AG04450 (cell line): Measurements from ENCODE around the gene RPS13. TPM values are rescaled to one million over a fixed set of nuclear protein-coding genes. Genes with fewer than 3 reads are reported as not detected.
"Not testable (repeated sequence)": the region's sequence is repeated elsewhere in the genome, so short reads cannot be mapped to it uniquely, and the experiment has no call there.

ENCODE experiments used
- CTCF ChIA-PET: fragments of 300-600, 350-600 bp; formaldehyde crosslinking; extraction: SDS; loops from one replicate; lab custom pipeline; 2022; ENCODE audit warnings: antibody characterized with exemption, inconsistent platforms; lab: Charles Lee
- POLR2A ChIA-PET: fragments of 350-600 bp; formaldehyde crosslinking; extraction: SDS; loops from one replicate; lab custom pipeline; 2021; ENCODE audit warnings: antibody characterized with exemption, inconsistent platforms; lab: Yijun Ruan, JAX
- DNase-seq: peaks from one replicate; pipeline ENCODE4 v3.0.0-alpha.2; 2011; ENCODE audit warnings: low read depth, low spot score
- H3K27ac ChIP-seq: one replicate; pipeline ENCODE4 v1.5.1; 2012; ENCODE audit warnings: low read depth, low read length, control low read depth
- H3K27me3 ChIP-seq: one replicate; pipeline ENCODE4 v1.6.0; 2012; ENCODE audit warnings: low read length; ENCODE audit not compliant: control insufficient read depth, insufficient read depth
- H3K4me3 ChIP-seq: 2 replicates; pipeline ENCODE4 v1.5.1; 2011; ENCODE audit warnings: mild to moderate bottlenecking, low read depth, low read length, control low read depth
- H3K9me3 ChIP-seq: 2 replicates; pipeline ENCODE4 v1.5.1; 2012; ENCODE audit warnings: low read length; ENCODE audit not compliant: control insufficient read depth, insufficient read depth
- CTCF ChIP-seq: IDR thresholded peaks from 2 replicates; pipeline ENCODE4 v1.5.1; 2011; ENCODE audit warnings: low read depth, low read length, control low read depth, inconsistent platforms
- polyA minus RNA-seq: library from RNA; depleted of rRNA, polyadenylated mRNA; stranded (reverse); fragments of >200 nt; gene quantifications from 2 replicates; pipeline ENCODE4 v1.2.3, GENCODE V29; 2011; rRNA and poly(A)+ RNA removed
- polyA plus RNA-seq: library from polyadenylated mRNA; depleted of rRNA; stranded (reverse); fragments of >200 nt; gene quantifications from 2 replicates; pipeline ENCODE4 v1.2.3, GENCODE V29; 2011; rRNA removed

RPS13 gene
- 919 and 986 TPM in 2 replicates for polyA plus RNA-seq
- polyA minus RNA-seq = 340 and 397 TPM in 2 replicates

DNA sequence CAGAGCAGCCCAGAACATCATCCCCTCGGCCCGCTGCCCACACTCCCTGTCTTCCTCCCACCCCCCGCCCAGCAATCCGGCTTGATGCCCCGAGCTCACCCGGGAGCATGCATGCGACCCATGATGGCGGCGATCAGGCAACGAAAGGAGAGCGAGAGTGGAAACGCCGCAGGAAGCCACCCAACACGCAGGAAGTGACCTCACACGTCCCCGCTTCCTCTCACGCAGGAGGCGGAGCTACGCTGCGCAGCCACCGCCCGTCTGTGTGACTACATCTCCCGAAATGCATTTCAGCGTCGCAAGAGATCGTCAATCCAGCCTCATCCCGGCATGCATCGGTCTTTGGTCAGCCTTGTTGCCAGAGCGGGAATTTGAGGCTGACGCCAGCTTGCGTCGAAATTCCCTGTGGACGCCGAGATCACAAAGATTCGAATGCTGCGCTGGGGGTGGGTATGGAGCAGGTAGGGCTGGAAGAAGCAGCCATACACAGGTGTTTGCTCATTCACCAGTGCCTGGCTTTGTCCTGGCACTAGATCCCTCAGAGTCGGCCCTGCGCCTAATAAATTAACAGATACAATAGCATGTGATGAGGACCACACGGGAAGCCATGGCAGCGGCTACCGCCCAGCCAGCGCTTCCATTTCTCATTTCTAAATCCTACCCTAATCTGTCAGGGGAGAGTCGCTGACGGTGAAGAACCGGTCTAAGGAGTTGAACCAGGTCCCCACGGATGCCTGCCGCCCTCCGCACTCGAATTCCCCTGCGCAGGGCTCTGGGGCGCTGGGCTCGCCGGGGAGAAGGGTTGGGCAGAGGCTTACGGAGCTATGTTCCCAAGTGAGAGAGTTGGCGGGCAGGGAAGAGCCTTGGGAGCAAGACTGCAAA, at the start of gene RPS13:
Gene RPS13, minus strand, starts transcription at position 148 of the 882 bp plus-strand sequence. Its CDS starts 26 bp downstream, at position 122.
- no peak for TF ChIP-seq CTCF
- CTCF ChIA-PET = interaction anchor here (0.7 to 1.2 kb wide), 4 partner anchors 15 to 1993 kb away, joined by 3 to 5 read pairs (median 3); no protein-coding TSS in a partner anchor
- DNase-seq = peak; percentile 94
- H3K27ac ChIP-seq = peak within 1 kb of the TSS; percentile 86
- H3K9me3 ChIP-seq = peaks cover 3% of the 10 kb centered on the region; the same call in 1 of the 2 replicates
- no peaks in the 10 kb centered on the region for H3K27me3 ChIP-seq
- peak within 1 kb of the TSS; percentile 99 for H3K4me3 ChIP-seq
- POLR2A ChIA-PET = interaction anchor here (0.5 to 1.9 kb wide), 15 partner anchors 10 to 1244 kb away, joined by 3 to 31 read pairs (median 4); partner anchors contain the start of genes HPS5, NUCB2 and PIK3C2A

DNA sequence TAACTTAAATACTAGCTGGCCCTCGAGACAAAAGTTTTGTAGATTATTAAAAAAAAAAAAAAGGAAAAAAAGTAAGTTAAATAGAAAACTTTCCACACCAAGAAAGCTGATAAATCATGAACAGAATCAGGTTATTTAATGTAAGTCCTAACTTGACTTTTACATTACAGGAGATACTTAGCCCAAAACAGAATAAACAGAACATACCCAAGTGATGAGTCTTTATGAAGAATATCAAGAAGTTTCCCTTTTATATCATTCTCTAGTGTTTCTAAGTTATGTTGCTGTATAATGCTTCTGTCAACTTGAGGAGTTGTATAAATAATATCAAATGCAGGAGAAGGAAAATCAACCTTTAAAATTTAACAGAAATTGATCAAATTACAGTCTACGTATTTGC, 44.5 kb upstream of the RPS13 start:
- Histone ChIP-seq H3K4me3 (no peak overlapping the region), H3K27ac (no peak overlapping the region), H3K9me3 (no peaks in the 10 kb centered on the region), H3K27me3 (no peaks in the 10 kb centered on the region)
- ChIA-PET CTCF (no interaction called here), POLR2A (no interaction called here)
- DNase-seq = no peak
- TF ChIP-seq CTCF = no peak

DNA sequence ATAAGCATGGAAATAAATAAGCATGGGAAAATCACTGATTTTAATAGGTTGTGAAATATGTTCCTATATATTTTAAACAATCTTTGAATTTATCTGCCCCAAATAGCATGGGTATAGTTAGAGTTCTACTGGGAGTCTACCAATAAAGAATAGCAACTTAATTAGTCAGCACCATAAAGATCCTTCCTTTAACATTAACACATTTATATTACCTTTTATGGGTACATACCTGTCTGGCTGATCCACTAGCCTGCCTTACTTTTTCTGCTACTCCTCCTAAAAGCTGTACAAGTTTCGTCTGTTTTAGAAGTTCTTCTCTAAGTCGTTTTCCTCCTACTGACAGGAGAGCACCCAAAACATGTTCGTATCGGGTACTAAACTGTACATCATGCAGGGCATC, 39.8 kb upstream of the RPS13 start:
- no peak for DNase-seq
- H3K4me3 ChIP-seq = no peak overlapping the region
- CTCF ChIA-PET = no interaction called here

DNA sequence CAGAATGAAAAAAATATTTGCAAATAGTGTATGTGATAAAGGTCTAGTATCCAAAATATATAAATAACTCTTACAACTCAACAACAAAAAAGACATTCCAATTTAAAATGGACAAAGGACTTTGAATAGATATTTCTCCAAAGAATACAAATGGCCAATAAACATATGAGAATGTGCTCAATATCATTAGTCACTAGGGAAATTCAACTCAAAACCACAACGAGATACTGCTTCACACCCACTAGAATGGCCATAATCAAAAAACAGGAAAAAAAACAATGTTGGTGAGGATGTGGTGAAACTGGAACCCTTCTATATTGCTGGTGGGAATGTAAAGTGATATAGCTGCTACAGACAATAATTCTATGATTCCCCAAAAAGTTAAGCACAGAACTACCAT, 38.6 kb upstream of the RPS13 start:
- Histone ChIP-seq H3K27ac (no peak overlapping the region), H3K4me3 (no peak overlapping the region), H3K27me3 (no peaks in the 10 kb centered on the region), H3K9me3 (no peaks in the 10 kb centered on the region)
- DNase-seq = no peak
- TF ChIP-seq CTCF = no peak
- ChIA-PET POLR2A (no interaction called here), CTCF (no interaction called here)

More for the DNA sequence above, 39.8 kb upstream of the RPS13 start:
- Histone ChIP-seq H3K27me3 (no peaks in the 10 kb centered on the region), H3K9me3 (no peaks in the 10 kb centered on the region), H3K27ac (no peak overlapping the region)
- TF ChIP-seq CTCF = no peak
- POLR2A ChIA-PET = no interaction called here

GRCh38 chr11:17107745-17108144, 30.3 kb upstream of the RPS13 start:
- DNase-seq, POLR2A ChIA-PET, H3K27ac ChIP-seq, H3K4me3 ChIP-seq, H3K27me3 ChIP-seq, H3K9me3 ChIP-seq: not testable (repeated sequence)
- peak; percentile 36 for TF ChIP-seq CTCF
- CTCF ChIA-PET = interaction anchor here (0.6 to 2.3 kb wide), 4 partner anchors 12 to 322 kb away, joined by 3 to 10 read pairs (median 3); no protein-coding TSS in a partner anchor

DNA sequence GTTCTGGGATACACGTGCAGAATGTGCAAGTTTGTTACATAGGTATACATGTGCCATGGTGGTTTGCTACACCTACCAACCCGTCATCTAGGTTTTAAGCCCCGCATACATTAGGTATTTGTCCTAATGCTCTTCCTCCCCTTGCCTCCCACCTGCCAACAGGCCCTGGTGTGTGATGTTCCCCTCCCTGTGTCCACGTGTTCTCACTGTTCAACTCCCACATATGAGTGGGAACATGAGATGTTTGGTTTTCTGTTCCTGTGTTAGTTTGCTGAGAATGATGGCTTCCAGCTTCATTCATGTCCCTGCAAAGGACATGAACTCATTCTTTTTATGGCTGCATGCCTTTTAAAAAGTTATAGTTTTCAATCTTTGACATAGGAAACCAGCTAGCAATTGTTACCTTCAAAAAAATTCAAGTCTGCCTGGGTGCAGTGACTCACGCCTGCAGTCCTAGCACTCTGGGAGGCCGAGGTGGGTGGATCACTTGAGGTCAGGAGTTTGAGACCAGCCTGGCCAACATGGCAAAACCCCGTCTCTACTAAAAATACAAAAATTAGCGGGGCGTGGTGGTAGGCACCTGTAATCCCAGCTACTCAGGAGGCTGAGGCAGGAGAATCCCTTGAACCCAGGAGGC, 28.1 kb upstream of the RPS13 start:
- POLR2A ChIA-PET = not testable (repeated sequence)
- CTCF ChIA-PET = interaction anchor here (0.6 kb wide), 1 partner anchor 14 kb away, joined by 3 read pairs; no protein-coding TSS in a partner anchor

More for the DNA sequence above, 28.1 kb upstream of the RPS13 start:
- not testable (repeated sequence) for H3K27ac ChIP-seq, H3K9me3 ChIP-seq, DNase-seq, H3K27me3 ChIP-seq, H3K4me3 ChIP-seq
